Esophagus squamous epithelium (tissue), 5 donors: Measurements from ENCODE around the gene IL33. TPM values are rescaled to one million over a fixed set of nuclear protein-coding genes. Genes with fewer than 3 reads are reported as not detected.

ENCODE experiments used
- DNase-seq: peaks from one replicate; lab custom pipeline; 2025; lab: John Stamatoyannopoulos, UW
- H3K27ac ChIP-seq, 4 donors: fragments of 200-600 bp; sonication (generic); one replicate each; pipeline ENCODE4 v1.5.1; 2016 to 2019; ENCODE audit warnings: mild to moderate bottlenecking in 1 of 4
- H3K27me3 ChIP-seq, 4 donors: fragments of 200-600 bp; sonication (generic); 1 replicate in 3 of 4; 2 replicates in 1 of 4; pipeline versions ENCODE4 v1.5.1 to v1.6.0; 2017 to 2021; ENCODE audit warnings: antibody characterized with exemption in 1 of 4
- H3K36me3 ChIP-seq, 3 donors: fragments of 200-600 bp; sonication (generic); one replicate each; pipeline ENCODE4 v1.5.1; 2016 to 2019
- H3K4me1 ChIP-seq, 3 donors: fragments of 200-600 bp; sonication (generic); one replicate each; pipeline ENCODE4 v1.5.1; 2017 to 2019
- H3K4me3 ChIP-seq, 4 donors: fragments of 200-600 bp; sonication (generic); 1 replicate in 3 of 4; 2 replicates in 1 of 4; pipeline ENCODE4 v1.5.1; 2016 to 2019; ENCODE audit warnings: mild to moderate bottlenecking in 2 of 4, moderate library complexity in 1 of 4
- H3K9me3 ChIP-seq, 3 donors: fragments of 200-600 bp; sonication (generic); one replicate each; pipeline ENCODE4 v1.5.1; 2016 to 2019
- CTCF ChIP-seq, 6 experiments: fragments of 450-650 bp in 4 of 6; fragments of 200-600 bp in 2 of 6; sonication (generic) in 2 of 6; IDR thresholded peaks; one replicate each; pipeline ENCODE4 v1.5.1; 2016 to 2019; ENCODE audit warnings: antibody characterized with exemption in 6 of 6, mild to moderate bottlenecking in 4 of 6, moderate library complexity in 4 of 6
- POLR2A ChIP-seq, 4 donors: fragments of 450-650 bp; IDR thresholded peaks; one replicate each; pipeline ENCODE4 v1.6.1; 2017; ENCODE audit warnings: antibody characterized with exemption in 4 of 4, mild to moderate bottlenecking in 4 of 4, moderate library complexity in 3 of 4
- WGBS, 2 donors: methylation state at CpG; one replicate each; pipeline ENCODE4 v1.1.5; 2018; 5-methylcytosine and 5-hydroxymethylcytosine counted together
- intact Hi-C: fragments of 100-400 bp; cut with DNase I; formaldehyde crosslinking; loops from one replicate; pipeline ENCODE4 v1.15.0; 2022
- total RNA-seq, 4 donors: library from RNA; depleted of rRNA; stranded (reverse); fragments of >200 nt; gene quantifications; one replicate each; pipeline ENCODE4 v1.1.0, GENCODE V29; 2016
- donor health status: DM: yes; HTN: yes; CAD: no.

IL33 gene
- total RNA-seq, 4 donors from 2014 or later: 1.9 to 34.0 (median 18.0) TPM

DNA sequence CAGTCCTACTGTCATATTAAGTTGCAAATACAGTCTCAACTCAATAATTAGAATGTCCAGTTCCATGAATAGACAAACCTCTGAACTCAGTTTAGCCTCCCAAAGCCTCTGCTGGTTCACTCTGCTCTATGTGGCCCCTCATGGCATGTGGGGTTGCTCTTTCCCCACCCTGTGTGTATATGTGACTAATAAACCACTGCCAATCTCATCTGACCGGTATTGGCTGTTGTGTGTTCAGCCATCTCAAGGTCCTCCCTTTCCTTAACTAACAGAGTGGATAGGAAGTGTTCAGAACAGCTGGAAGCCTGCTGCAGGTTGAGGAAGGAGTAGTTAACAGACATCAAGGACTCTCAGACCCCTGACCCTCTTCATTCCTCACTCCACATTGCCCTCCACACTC, 55.3 kb downstream of the IL33 start:
- TF ChIP-seq CTCF (IDR thresholded peaks at IDR 0.05): no peak
- TF ChIP-seq POLR2A (IDR thresholded peaks at IDR 0.05): no peak
- WGBS, 2 donors: 43 to 71% methylated on average over 1 of the region's 1 CpG
- H3K27ac ChIP-seq: peak overlapping the region in 3 of 4 donors; percentile 39 to 78 (median 65)
- no peaks in the 10 kb centered on the region for H3K36me3 ChIP-seq
- no peaks in the 10 kb centered on the region for H3K27me3 ChIP-seq
- no peaks in the 10 kb centered on the region for H3K9me3 ChIP-seq
- peaks cover 12 to 30% (median 22%) of the 10 kb centered on the region in 3 donors for H3K4me1 ChIP-seq
- intact Hi-C loops: no loop called here
- DNase-seq: no peak
- H3K4me3 ChIP-seq: no peak overlapping the region

DNA sequence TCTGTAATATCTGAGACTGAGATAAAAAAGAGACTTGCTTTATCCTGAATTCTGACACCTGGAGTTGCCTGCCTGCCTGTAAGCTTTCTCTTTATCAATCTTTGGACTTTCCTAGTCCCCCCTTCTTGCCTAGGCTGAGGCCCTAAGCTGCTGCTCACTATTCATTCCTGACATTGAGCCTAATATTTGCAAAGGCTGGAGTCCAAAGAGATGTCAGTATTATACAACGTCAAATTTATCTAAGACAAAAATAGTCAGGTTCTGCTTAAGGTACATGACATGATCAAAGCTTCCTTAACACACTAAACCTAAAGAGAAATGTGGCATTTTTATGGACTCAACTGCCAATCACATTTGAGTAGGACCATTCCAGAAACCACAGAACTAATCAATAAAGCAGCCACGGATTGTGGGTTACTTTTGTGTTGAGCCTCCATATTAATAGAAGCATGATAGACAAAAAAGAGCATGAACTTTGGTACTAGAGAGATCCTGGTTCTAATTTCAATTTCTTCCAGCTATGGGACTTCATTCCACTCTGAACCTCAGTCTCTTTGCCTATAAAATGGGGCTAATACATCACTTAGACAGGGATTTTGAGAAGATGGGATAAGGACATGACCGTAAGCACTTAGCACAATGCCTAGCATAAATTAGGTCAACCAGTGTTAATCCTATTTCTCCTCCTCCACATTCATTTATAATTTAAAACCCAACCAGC, 56.1 kb downstream of the IL33 start:
- no peak overlapping the region for H3K4me3 ChIP-seq
- DNase-seq: no peak
- TF ChIP-seq POLR2A (IDR thresholded peaks at IDR 0.05) (no peak), CTCF (IDR thresholded peaks at IDR 0.05) (no peak)
- WGBS, 2 donors: 44 to 46% methylated on average over 3 of the region's 3 CpGs
- peaks cover 12 to 30% (median 22%) of the 10 kb centered on the region in 3 donors for H3K4me1 ChIP-seq
- H3K36me3 ChIP-seq: no peaks in the 10 kb centered on the region
- intact Hi-C loops: no loop called here
- H3K9me3 ChIP-seq: no peaks in the 10 kb centered on the region
- H3K27me3 ChIP-seq: no peaks in the 10 kb centered on the region
- H3K27ac ChIP-seq: peak overlapping the region; percentile 39 to 78 (median 70)

DNA sequence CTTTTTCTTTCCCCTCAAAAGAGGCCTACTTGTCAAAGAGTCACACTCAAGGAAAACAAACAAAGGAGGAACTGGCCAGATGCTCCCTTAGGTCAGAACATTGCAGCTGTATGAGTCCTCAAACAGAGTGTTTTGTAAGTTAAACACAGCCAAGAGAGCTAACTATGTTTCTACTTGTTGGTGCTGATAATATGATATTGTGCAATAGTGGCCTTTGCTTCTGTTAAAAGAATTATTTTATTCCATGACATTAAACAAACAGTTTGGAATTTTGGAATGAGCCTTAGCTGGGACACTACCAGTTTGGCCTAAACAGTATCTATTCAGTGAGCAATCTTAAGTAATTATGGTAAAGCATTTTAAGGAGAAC, 56.6 kb downstream of the IL33 start:
- no peak for TF ChIP-seq CTCF (IDR thresholded peaks at IDR 0.05)
- TF ChIP-seq POLR2A (IDR thresholded peaks at IDR 0.05): no peak
- Histone ChIP-seq H3K9me3 (no peaks in the 10 kb centered on the region), H3K36me3 (no peaks in the 10 kb centered on the region), H3K4me1 (peaks cover 12 to 30% (median 22%) of the 10 kb centered on the region in 3 donors), H3K27ac (peak overlapping the region; percentile 39 to 78 (median 70)), H3K4me3 (no peak overlapping the region), H3K27me3 (no peaks in the 10 kb centered on the region)
- DNase-seq: no peak
- intact Hi-C loops: no loop called here

- DNase-seq: no peak
- WGBS, 2 donors: 62 to 63% methylated on average over 3 of the region's 3 CpGs
- intact Hi-C loops: no loop called here
Observed at GRCh38 chr9:6277417-6277816, 61.8 kb downstream of the IL33 start.

More at GRCh38 chr9:6277417-6277816, 61.8 kb downstream of the IL33 start:
- H3K4me1 ChIP-seq: peaks cover 5 to 12% (median 8%) of the 10 kb centered on the region in 3 donors
- no peak for TF ChIP-seq CTCF (IDR thresholded peaks at IDR 0.05)
- TF ChIP-seq POLR2A (IDR thresholded peaks at IDR 0.05): no peak
- no peak overlapping the region for H3K4me3 ChIP-seq
- no peaks in the 10 kb centered on the region for H3K27me3 ChIP-seq
- no peaks in the 10 kb centered on the region for H3K9me3 ChIP-seq
- no peaks in the 10 kb centered on the region for H3K36me3 ChIP-seq
- no peak overlapping the region for H3K27ac ChIP-seq
